ENCODE measurements around the gene RAPGEF5. TPM values are rescaled to one million over a fixed set of nuclear protein-coding genes. Genes with fewer than 3 reads are reported as not detected.

The RAPGEF5 gene
- total RNA-seq, 2 donors from 2014 or later, result 16.7 to 23.2 TPM

- Mint-ChIP-seq H3K27ac (no peak overlapping the region), H3K4me3 (no peak overlapping the region), H3K27me3 (ENCODE audit: insufficient read depth) (no peaks in the 10 kb centered on the region), H3K4me1 (peaks cover 27% of the 10 kb centered on the region), H3K36me3 (ENCODE audit: low read depth) (peaks cover 9% of the 10 kb centered on the region), H3K9me3 (no peaks in the 10 kb centered on the region)
- no peak for DNase-seq
- H3K27ac ChIP-seq (ENCODE audit: low read depth, low read length), result no peak overlapping the region
- peaks cover 5% of the 10 kb centered on the region for H3K36me3 ChIP-seq (ENCODE audit: control insufficient read depth, insufficient read depth, low read length)
- H3K9me3 ChIP-seq (ENCODE audit: control insufficient read depth, low read length), result no peaks in the 10 kb centered on the region
- no peak for TF ChIP-seq CTCF (conservative IDR thresholded peaks at IDR 0.05)
- no peak overlapping the region for H3K4me3 ChIP-seq (ENCODE audit: low read length)
- no peak overlapping the region for H3K9ac ChIP-seq (ENCODE audit: extremely low read depth, low read length, poor library complexity, severe bottlenecking)
- peaks cover 7% of the 10 kb centered on the region for H3K4me1 ChIP-seq (ENCODE audit: control insufficient read depth, insufficient read depth, low read length)
- WGBS, 2 experiments (ENCODE audit: insufficient coverage in 1 of 2, insufficient read length in 1 of 2), result 91 to 100% methylated on average over 1 to 2 of the region's 2 CpGs
- H3K27me3 ChIP-seq (ENCODE audit: control insufficient read depth, insufficient read depth, low read length, poor library complexity, severe bottlenecking), result no peaks in the 10 kb centered on the region
Observed at GRCh38 chr7:22256541-22257096, 100.3 kb downstream of the RAPGEF5 start.

GRCh38 chr7:22255834-22256233 is 101.1 kb downstream of the RAPGEF5 start:
- no peak overlapping the region for H3K9ac ChIP-seq (ENCODE audit: extremely low read depth, low read length, poor library complexity, severe bottlenecking)

DNA sequence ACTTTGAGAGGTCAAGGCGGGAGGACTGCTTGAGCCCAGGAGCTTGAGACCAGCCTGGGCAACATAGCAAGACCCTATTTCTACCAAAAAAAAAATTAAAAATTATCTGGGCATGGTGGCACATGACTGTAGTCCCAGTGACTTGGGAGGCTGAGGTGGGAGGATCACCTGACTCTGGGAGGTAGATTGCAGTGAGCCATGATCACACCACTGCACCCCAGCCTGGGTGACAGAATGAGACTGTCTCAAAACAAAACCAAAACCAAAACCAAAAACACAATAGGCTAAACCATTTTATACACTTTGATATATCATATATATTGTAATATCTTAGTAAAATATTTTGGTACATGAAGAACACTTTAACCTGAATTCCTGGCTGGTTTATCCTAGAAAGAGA is 101.6 kb downstream of the RAPGEF5 start:
- H3K27ac Mint-ChIP-seq, result no peak overlapping the region
- DNase-seq, result no peak
- 97 to 100% methylated on average over 1 of the region's 1 CpG for WGBS, 2 experiments (ENCODE audit: insufficient coverage in 1 of 2, insufficient read length in 1 of 2)
- no peak overlapping the region for H3K9ac ChIP-seq (ENCODE audit: extremely low read depth, low read length, poor library complexity, severe bottlenecking)
- H3K9me3 Mint-ChIP-seq, result no peaks in the 10 kb centered on the region
- peaks cover 9% of the 10 kb centered on the region for H3K36me3 Mint-ChIP-seq (ENCODE audit: low read depth)
- H3K4me3 Mint-ChIP-seq, result no peak overlapping the region
- H3K27me3 ChIP-seq (ENCODE audit: control insufficient read depth, insufficient read depth, low read length, poor library complexity, severe bottlenecking), result no peaks in the 10 kb centered on the region
- TF ChIP-seq CTCF (conservative IDR thresholded peaks at IDR 0.05), result no peak
- no peak overlapping the region for H3K4me3 ChIP-seq (ENCODE audit: low read length)
- peaks cover 32% of the 10 kb centered on the region for H3K4me1 Mint-ChIP-seq
- peaks cover 5% of the 10 kb centered on the region for H3K36me3 ChIP-seq (ENCODE audit: control insufficient read depth, insufficient read depth, low read length)
- H3K27me3 Mint-ChIP-seq (ENCODE audit: insufficient read depth), result no peaks in the 10 kb centered on the region
- no peaks in the 10 kb centered on the region for H3K9me3 ChIP-seq (ENCODE audit: control insufficient read depth, low read length)
- peaks cover 11% of the 10 kb centered on the region for H3K4me1 ChIP-seq (ENCODE audit: control insufficient read depth, insufficient read depth, low read length)
- no peak overlapping the region for H3K27ac ChIP-seq (ENCODE audit: low read depth, low read length)

More at GRCh38 chr7:22255834-22256233, 101.1 kb downstream of the RAPGEF5 start:
- H3K4me1 Mint-ChIP-seq, result peaks cover 32% of the 10 kb centered on the region
- no peaks in the 10 kb centered on the region for H3K9me3 ChIP-seq (ENCODE audit: control insufficient read depth, low read length)
- H3K36me3 Mint-ChIP-seq (ENCODE audit: low read depth), result peaks cover 9% of the 10 kb centered on the region
- H3K27ac ChIP-seq (ENCODE audit: low read depth, low read length), result no peak overlapping the region
- H3K27ac Mint-ChIP-seq, result no peak overlapping the region
- H3K36me3 ChIP-seq (ENCODE audit: control insufficient read depth, insufficient read depth, low read length), result peaks cover 5% of the 10 kb centered on the region
- H3K27me3 Mint-ChIP-seq (ENCODE audit: insufficient read depth), result no peaks in the 10 kb centered on the region
- peak; percentile 62 for DNase-seq
- WGBS, 2 experiments (ENCODE audit: insufficient coverage in 1 of 2, insufficient read length in 1 of 2), result 57 to 67% methylated on average over 1 of the region's 1 CpG
- H3K4me3 Mint-ChIP-seq, result no peak overlapping the region
- H3K4me3 ChIP-seq (ENCODE audit: low read length), result no peak overlapping the region
- H3K9me3 Mint-ChIP-seq, result no peaks in the 10 kb centered on the region
- peak; percentile 45 for TF ChIP-seq CTCF (conservative IDR thresholded peaks at IDR 0.05)
- H3K27me3 ChIP-seq (ENCODE audit: control insufficient read depth, insufficient read depth, low read length, poor library complexity, severe bottlenecking), result no peaks in the 10 kb centered on the region
- peaks cover 11% of the 10 kb centered on the region for H3K4me1 ChIP-seq (ENCODE audit: control insufficient read depth, insufficient read depth, low read length)
